Motor neuron (in vitro differentiated cells): ENCODE measurements around the gene ARID5B. TPM values are rescaled to one million over a fixed set of nuclear protein-coding genes. Genes with fewer than 3 reads are reported as not detected.
"Not testable (repeated sequence)": the region's sequence is repeated elsewhere in the genome, so short reads cannot be mapped to it uniquely, and the experiment has no call there.

ENCODE experiments used
- ATAC-seq, 8 experiments: fragments of 200-7000 bp; cut with Tn5 transposase; replicated peaks in 6 of 8; 2 replicates each; pipeline ENCODE4 v1.8.0; 2021; ENCODE audit warnings: mild to moderate bottlenecking in 8 of 8, moderate library complexity in 8 of 8
- H3K27ac ChIP-seq, 2 donors: fragments of 250-450 bp; sonication (Bioruptor Pico); 2 replicates each; pipeline ENCODE4 v1.9.0; 2021; ENCODE audit warnings: antibody characterized with exemption in 2 of 2, mild to moderate bottlenecking in 2 of 2, moderate library complexity in 1 of 2
- H3K4me1 ChIP-seq, 2 donors: fragments of 250-450 bp; sonication (Bioruptor Pico); replicated peaks in 1 of 2; 2 replicates each; pipeline ENCODE4 v1.6.1; 2021; ENCODE audit warnings: antibody characterized with exemption in 2 of 2, mild to moderate bottlenecking in 2 of 2, moderate library complexity in 1 of 2
- H3K4me3 ChIP-seq, 5 donors: fragments of 250-450 bp; sonication (Bioruptor Pico); 2 replicates each; pipeline ENCODE4 v1.9.0; 2021; ENCODE audit warnings: antibody characterized with exemption in 5 of 5, mild to moderate bottlenecking in 5 of 5, moderate library complexity in 4 of 5
- WGBS, 10 experiments: fragments of 450-650 bp; shearing (Covaris generic); methylation state at CpG; one replicate each; pipeline ENCODE4 v1.0.0; 2022; 5-methylcytosine and 5-hydroxymethylcytosine counted together
- in situ Hi-C, 9 experiments: fragments of 400-800 bp; cut with MboI; loops; one replicate each; pipeline ENCODE4 v1.15.0; 2021; ENCODE audit warnings: low sequenced_read_pairs in 9 of 9, low pct_unique_long_range_greater_than_20kb in 2 of 9; ENCODE audit not compliant: unreplicated experiment in 9 of 9
- total RNA-seq, 8 experiments: library from RNA; unstranded; fragments of 300-600 nt; gene quantifications; 2 replicates each; pipeline versions ENCODE4 v1.2.3 to v1.2.4, GENCODE V29; 2022

The ARID5B gene
- total RNA-seq, 8 experiments from 2014 or later, result 5.7 to 53.4 (median 14.7) TPM

- no peak overlapping the region for H3K4me3 ChIP-seq
- WGBS, 10 experiments, result 61 to 80% (median 67%) methylated on average over 1 to 4 of the region's 4 CpGs
- in situ Hi-C loops, result loop anchor here in 1 of 9 experiments (10.0 kb wide), 1 partner anchor 119 kb away; the partner anchor contains the start of gene ARID5B
- no peak for ATAC-seq
- H3K4me1 ChIP-seq, result peaks cover 3 to 16% of the 10 kb centered on the region in 2 donors
- no peak overlapping the region for H3K27ac ChIP-seq
These were observed 122.7 kb downstream of the ARID5B start for GRCh38 chr10:62024026-62024701.

GRCh38 chr10:62025134-62025794 is 123.8 kb downstream of the ARID5B start:
- no peak overlapping the region for H3K27ac ChIP-seq
- peaks cover 3 to 5% of the 10 kb centered on the region in 2 donors for H3K4me1 ChIP-seq
- WGBS, 10 experiments, result 76 to 95% (median 89%) methylated on average over 1 to 4 of the region's 4 CpGs; no CpG with 5 or more reads in 2 of the 10 experiments
- no peak for ATAC-seq
- H3K4me3 ChIP-seq, result no peak overlapping the region
- in situ Hi-C loops, result loop anchor here in 4 of 9 experiments (10.0 to 25.0 kb wide), 4 partner anchors 113 to 237 kb away; partner anchors contain the start of genes ARID5B (in 2 of the 4) and RTKN2 (in 1 of the 4)

GRCh38 chr10:62025901-62026879 is 124.7 kb downstream of the ARID5B start:
- no peak overlapping the region for H3K27ac ChIP-seq
- in situ Hi-C loops, result loop anchor here in 4 of 9 experiments (10.0 to 25.0 kb wide), 4 partner anchors 114 to 236 kb away; partner anchors contain the start of genes ARID5B (in 2 of the 4) and RTKN2 (in 1 of the 4)

GRCh38 chr10:62027841-62028501 is 126.5 kb downstream of the ARID5B start:
- 57 to 100% (median 89%) methylated on average over 2 to 5 of the region's 5 CpGs; no CpG with 5 or more reads in 2 of the 10 experiments for WGBS, 10 experiments
- Histone ChIP-seq H3K27ac (no peak overlapping the region), H3K4me3 (no peak overlapping the region), H3K4me1 (no peaks in the 10 kb centered on the region)
- no peak for ATAC-seq
- in situ Hi-C loops, result loop anchor here in 4 of 9 experiments (10.0 to 25.0 kb wide), 4 partner anchors 116 to 234 kb away; partner anchors contain the start of genes ARID5B (in 2 of the 4) and RTKN2 (in 1 of the 4)

More at GRCh38 chr10:62025901-62026879, 124.7 kb downstream of the ARID5B start:
- Histone ChIP-seq H3K4me1 (peaks cover 3% of the 10 kb centered on the region in 2 donors), H3K4me3 (no peak overlapping the region)
- no peak for ATAC-seq
- 34 to 100% (median 90%) methylated on average over 1 to 4 of the region's 4 CpGs; no CpG with 5 or more reads in 1 of the 10 experiments for WGBS, 10 experiments

GRCh38 chr10:62028502-62028842 is 127.0 kb downstream of the ARID5B start:
- in situ Hi-C loops, result loop anchor here in 4 of 9 experiments (10.0 to 25.0 kb wide), 4 partner anchors 116 to 234 kb away; partner anchors contain the start of genes ARID5B (in 2 of the 4) and RTKN2 (in 1 of the 4)
- not testable (repeated sequence) for H3K27ac ChIP-seq, ATAC-seq, H3K4me3 ChIP-seq, H3K4me1 ChIP-seq
- 80 to 100% (median 100%) methylated on average over 1 to 4 of the region's 5 CpGs; no CpG with 5 or more reads in 1 of the 10 experiments for WGBS, 10 experiments

GRCh38 chr10:62029401-62029800 is 127.9 kb downstream of the ARID5B start:
- H3K4me3 ChIP-seq, result no peak overlapping the region
- in situ Hi-C loops, result loop anchor here in 4 of 9 experiments (10.0 to 25.0 kb wide), 4 partner anchors 117 to 233 kb away; partner anchors contain the start of genes ARID5B (in 2 of the 4) and RTKN2 (in 1 of the 4)
- no peak overlapping the region for H3K27ac ChIP-seq
- 50 to 100% (median 88%) methylated on average over 1 to 2 of the region's 2 CpGs; no CpG with 5 or more reads in 1 of the 10 experiments for WGBS, 10 experiments
- H3K4me1 ChIP-seq, result peaks cover 0 to 6% of the 10 kb centered on the region in 2 donors
- no peak for ATAC-seq

- ATAC-seq, result no peak
- WGBS, 10 experiments, result 83 to 100% (median 93%) methylated on average over 2 of the region's 2 CpGs; no CpG with 5 or more reads in 1 of the 10 experiments
- in situ Hi-C loops, result loop anchor here in 4 of 9 experiments (25.0 kb wide), 3 partner anchors 119 to 231 kb away; partner anchors contain the start of genes ARID5B (in 1 of the 4) and RTKN2 (in 1 of the 4)
- H3K4me3 ChIP-seq, result no peak overlapping the region
- no peak overlapping the region for H3K27ac ChIP-seq
- peaks cover 2 to 12% of the 10 kb centered on the region in 2 donors for H3K4me1 ChIP-seq
These were observed 130.0 kb downstream of the ARID5B start for GRCh38 chr10:62031507-62031906.

- Histone ChIP-seq H3K4me1 (peaks cover 8 to 13% of the 10 kb centered on the region in 2 donors), H3K27ac (no peak overlapping the region), H3K4me3 (no peak overlapping the region)
- no peak for ATAC-seq
- 71 to 100% (median 89%) methylated on average over 2 to 3 of the region's 3 CpGs; no CpG with 5 or more reads in 1 of the 10 experiments for WGBS, 10 experiments
- in situ Hi-C loops, result loop anchor here in 4 of 9 experiments (25.0 kb wide), 3 partner anchors 121 to 229 kb away; partner anchors contain the start of genes ARID5B (in 1 of the 4) and RTKN2 (in 1 of the 4)
These were observed 131.6 kb downstream of the ARID5B start for GRCh38 chr10:62033125-62033524.

- no peak overlapping the region for H3K27ac ChIP-seq
- H3K4me1 ChIP-seq, result peaks cover 13 to 24% of the 10 kb centered on the region in 2 donors
- in situ Hi-C loops, result loop anchor here in 4 of 9 experiments (25.0 kb wide), 3 partner anchors 122 to 228 kb away; partner anchors contain the start of genes ARID5B (in 1 of the 4) and RTKN2 (in 1 of the 4)
- ATAC-seq, result peak in 2 of 8 experiments; percentile 62 to 63
- 59 to 98% (median 82%) methylated on average over 2 to 7 of the region's 7 CpGs for WGBS, 10 experiments
- no peak overlapping the region for H3K4me3 ChIP-seq
These were observed 132.7 kb downstream of the ARID5B start for GRCh38 chr10:62034096-62034640.

- H3K4me3 ChIP-seq, result no peak overlapping the region
- ATAC-seq, result peak in 3 of 8 experiments; percentile 20 to 55 (median 31)
- in situ Hi-C loops, result loop anchor here in 4 of 9 experiments (25.0 kb wide), 3 partner anchors 124 to 226 kb away; partner anchors contain the start of genes ARID5B (in 1 of the 4) and RTKN2 (in 1 of the 4)
- no peak overlapping the region for H3K27ac ChIP-seq
- peaks cover 15 to 31% of the 10 kb centered on the region in 2 donors for H3K4me1 ChIP-seq
- WGBS, 10 experiments, result 69 to 100% (median 90%) methylated on average over 1 to 7 of the region's 11 CpGs
These were observed 134.9 kb downstream of the ARID5B start for GRCh38 chr10:62036186-62037081.
